ENCODE measurements around the gene PPP2R5A. TPM values are rescaled to one million over a fixed set of nuclear protein-coding genes. Genes with fewer than 3 reads are reported as not detected.

PPP2R5A gene
- 24.1 TPM for total RNA-seq

GRCh38 chr1:212284744-212285684 lies at the start of gene PPP2R5A:
TSS of gene PPP2R5A (plus strand) at chr1:212285410. CDS start at chr1:212286111, 701 bp downstream.

Small RNA genes within 50 kb of the gene (small RNA-seq; reads per million reads assigned to genes)
- gene SNORA16B (ENCODE audit: low replicate concordance): not detected

Other genes with a start within 250 kb of the PPP2R5A start
- 43.5 TPM for gene INTS7, start 249.9 kb upstream of the PPP2R5A start, total RNA-seq
- gene DTL, start 249.7 kb upstream of the PPP2R5A start, total RNA-seq: 6.6 TPM
- 24.1 TPM for gene PACC1, start 129.5 kb downstream of the PPP2R5A start, total RNA-seq
- gene NENF, start 147.5 kb downstream of the PPP2R5A start, total RNA-seq: 14.7 TPM